ENCODE results near the gene PDE1A.

Gene PDE1A

DNA sequence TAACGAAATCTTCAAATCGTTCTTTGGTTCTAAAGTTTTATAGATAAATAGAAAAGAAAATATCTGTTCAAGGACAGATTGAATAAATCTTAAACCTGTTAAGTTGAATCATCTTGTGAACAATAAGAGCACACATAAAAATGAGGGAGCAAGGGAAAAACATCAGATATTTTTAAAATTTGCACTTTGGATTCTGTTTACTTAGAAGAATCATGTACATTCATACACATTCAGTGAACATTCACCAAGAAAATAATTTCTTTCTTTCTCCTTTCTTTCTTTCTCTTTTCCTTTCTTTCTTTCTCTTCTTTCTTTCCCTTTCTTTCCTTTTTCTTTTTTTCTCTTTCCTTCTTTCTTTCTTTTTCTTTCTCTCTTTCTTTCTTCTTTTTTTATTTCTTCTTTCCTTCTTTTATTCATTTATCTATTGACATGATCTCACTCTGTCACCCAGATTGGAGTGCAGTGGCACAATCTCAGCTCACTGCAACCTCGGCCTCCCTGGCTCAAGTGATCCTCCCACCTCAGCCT is 164.9 kb downstream of the PDE1A start:
- DNase-seq, result no peak

DNA sequence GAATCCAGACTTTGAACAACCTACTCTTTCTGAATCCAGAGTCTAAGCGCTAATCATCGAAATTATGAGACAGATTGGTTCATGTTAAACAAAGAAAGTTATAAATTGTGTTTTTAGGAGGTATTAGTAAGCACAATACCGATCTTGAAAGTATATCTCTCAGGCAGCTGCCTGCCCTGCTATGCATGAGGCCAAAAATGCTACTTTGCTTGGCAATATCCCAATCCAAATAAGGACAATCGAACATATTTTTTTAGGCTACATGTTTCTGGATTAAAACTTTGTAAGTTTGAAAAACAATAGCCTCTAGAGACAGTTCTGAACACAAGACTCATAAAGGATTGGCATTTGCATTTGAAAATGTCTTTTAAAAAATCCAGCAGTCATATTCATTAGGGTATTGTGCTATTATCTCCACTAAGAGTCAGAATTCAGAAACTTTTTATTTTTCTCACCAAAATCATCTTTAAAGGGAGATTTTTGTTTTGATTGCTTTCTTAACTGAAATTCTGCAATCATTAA is 167.1 kb downstream of the PDE1A start:
- no peak for DNase-seq

DNA sequence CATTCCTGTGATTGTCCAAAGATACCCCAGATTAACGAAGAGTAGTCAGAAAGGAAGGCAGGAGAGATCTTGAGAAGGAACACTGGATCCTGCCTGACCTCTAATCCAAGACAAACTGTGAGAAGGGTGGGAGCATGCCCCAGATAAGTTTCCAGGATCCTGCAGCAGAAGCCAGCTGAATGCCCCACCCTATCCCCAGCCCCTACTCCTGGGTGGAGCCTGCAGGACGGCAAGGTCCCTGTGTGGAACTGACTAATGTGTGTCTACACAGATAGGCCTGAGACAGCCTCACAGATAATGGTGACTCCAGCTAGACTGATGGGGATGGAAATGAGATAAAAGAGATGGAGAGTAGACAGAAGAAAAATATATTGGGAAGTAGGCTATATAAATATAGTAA is 174.3 kb downstream of the PDE1A start:
- DNase-seq, result no peak

DNA sequence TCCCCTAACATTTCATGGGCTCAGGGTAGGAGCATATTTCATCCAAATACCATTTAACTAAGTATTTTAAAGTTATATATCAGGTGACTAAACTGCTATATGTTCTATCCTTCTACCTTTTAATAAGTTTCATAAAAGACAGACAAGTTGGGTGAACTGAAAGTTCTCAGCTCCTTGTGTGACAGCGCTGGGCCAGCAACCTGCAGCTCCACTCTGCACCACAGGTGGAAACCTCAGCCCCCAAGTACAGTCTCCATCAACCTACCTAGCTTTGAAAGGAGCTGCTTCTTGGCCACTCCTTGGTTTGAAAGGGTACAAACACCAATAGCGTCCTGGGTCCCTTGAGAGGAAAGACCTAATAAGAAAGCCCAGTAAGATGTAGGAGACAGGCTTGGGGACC is 177.9 kb downstream of the PDE1A start:
- no peak for DNase-seq

DNA sequence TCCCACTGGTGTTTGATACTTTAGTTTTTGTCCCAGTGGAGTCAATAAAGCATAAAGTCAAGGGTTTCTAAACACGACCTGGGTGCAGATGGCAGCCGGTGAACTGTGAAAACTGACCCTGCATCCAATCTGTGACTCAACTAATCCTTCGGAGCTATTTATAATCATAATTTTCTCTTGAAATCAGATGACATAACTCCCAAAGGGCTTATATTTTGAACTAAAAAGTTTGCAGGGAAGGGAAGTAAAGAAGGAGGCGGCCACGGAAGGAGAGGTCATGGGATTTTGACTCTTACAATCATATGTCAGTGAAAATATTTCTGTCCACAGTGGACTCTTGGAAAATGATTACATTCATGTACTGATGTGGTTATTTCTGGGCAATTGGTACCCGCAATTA is 178.5 kb downstream of the PDE1A start:
- no peak for DNase-seq

DNA sequence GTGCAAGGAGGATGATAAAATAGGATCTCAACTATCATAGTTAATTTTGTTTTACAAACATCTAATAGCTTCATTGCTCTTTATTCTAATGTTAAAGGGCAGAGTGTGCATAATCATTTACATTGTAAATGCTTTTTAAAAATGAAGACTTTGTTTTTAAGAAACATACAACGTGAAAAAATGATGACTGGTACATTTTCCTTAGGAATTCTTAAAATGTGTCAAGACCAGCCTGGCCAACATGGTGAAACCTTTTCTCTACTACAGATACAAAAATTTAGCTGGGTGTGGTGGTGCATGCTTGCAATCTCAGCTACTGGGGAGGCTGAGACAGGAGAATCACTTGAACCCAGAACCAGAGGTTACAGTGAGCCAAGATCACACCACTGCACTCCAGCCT is 179.0 kb downstream of the PDE1A start:
- DNase-seq, result no peak

DNA sequence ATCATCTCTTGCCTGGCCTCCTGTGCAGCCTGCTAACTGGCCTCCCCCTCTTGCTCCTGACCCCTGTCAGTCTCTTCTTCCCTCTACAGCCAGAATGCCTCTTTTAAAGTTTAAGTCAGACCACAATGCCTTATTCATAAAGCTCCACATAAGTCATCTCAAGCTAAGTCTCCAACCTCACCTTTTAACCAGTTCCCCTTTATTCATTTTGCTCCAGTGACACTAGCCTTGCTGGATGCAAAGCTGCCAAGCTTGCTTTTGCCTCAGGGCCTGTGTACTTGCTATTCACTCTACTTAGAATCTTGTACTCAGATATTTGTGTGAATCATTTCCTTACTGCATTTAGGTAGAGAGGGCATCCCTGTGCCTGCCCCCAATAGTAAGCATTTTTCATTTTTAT is 180.9 kb downstream of the PDE1A start:
- no peak for DNase-seq

DNA sequence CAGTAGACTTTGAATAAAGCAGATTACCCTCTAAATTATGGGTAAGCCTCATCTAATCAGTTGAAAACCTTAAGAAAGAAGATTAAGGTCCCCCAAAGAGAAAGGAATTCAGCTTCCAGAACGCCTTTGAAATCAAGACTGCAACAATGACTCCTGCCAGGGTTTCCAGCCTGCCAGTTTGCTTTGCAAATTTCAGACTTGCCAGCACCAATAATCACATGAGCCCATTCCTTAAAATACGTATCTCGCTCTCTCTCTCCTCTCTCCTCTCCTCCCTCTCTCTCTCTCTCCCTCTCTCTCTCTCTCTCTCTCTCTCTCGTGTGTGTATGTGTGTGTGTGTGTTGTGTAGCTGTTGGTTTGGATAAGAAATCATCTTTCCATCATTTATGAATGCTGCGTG is 184.2 kb downstream of the PDE1A start:
- DNase-seq, result no peak

DNA sequence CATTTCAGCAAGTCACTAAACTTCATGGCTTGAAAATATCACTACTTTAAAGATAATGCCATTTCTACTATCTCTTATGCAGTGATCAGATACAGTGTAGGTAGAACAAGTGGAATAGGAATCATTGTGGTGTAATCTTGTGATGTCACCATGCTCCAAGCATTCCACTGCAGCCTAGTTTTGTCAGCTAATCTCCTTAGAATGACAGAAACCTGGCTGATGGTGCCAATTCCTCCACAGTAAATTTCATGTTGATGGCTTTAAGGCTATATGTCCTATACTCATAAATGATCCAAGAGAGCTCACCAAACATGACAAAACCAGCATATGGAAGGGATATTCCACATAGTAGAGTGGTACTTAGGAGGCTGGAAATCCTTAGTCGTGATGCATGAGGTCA is 184.9 kb downstream of the PDE1A start:
- DNase-seq, result no peak

DNA sequence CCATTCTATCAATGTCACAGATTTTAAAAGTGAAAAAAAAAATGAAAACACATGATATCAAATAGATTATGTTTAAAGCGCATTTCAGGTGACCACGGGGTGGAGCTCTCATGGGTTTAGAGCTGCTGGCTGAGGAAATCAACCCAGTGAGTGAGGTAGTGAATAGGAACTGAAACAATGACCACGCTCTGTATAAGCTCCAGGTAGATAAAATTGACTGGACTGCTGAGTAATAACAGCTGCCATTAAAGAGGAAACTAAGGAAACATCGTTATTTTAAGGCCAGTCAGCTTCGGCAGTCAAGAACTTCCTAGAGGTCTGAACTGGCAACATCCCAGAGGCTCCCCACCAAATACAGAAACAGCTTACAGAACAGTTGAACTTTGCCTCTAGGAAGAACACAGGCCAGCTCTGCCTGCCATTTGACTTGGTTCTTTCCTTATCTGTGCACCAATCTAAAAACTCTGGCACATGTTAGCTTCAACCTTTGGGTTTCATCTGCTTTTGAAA is 185.9 kb downstream of the PDE1A start:
- peak in 1 of 2 experiments; percentile 55 for DNase-seq

DNA sequence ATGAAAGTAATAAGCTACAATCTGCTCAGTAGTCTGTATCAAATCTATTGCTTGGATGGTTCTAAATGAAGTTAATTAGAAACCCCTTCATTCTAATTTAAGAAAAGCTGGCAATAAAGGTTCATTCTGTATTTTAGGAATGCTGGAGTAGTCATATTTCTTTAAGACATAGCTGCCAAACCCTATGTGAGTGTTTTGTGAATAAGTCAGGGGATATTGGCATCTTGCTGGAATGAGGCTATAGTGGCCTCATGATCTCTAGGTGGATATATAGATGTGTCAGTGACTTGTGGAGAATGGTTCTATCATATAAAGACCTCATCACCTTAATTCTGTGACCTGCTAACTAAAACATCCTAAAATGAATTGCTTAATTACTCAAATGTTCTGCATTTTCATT is 196.3 kb downstream of the PDE1A start:
- no peak for DNase-seq

DNA sequence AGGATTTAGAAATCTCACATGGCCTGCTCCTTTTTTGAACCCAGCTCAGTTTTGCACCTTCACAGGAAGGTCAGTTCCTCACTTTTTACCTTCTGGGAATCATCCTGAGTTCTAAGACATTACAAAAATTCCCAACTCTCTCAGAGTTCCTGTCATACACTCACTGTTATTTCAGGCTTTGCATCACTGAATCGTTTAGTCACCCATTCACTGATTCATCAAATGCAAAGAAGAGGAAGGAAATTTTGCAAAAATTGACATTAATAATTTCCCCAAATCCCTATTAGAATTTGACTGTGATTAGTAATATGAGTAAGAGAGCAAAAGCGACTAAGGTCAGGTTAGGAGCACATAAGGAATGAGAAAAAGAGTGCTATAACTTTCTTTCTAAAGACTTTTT is 197.5 kb downstream of the PDE1A start:
- no peak for DNase-seq

DNA sequence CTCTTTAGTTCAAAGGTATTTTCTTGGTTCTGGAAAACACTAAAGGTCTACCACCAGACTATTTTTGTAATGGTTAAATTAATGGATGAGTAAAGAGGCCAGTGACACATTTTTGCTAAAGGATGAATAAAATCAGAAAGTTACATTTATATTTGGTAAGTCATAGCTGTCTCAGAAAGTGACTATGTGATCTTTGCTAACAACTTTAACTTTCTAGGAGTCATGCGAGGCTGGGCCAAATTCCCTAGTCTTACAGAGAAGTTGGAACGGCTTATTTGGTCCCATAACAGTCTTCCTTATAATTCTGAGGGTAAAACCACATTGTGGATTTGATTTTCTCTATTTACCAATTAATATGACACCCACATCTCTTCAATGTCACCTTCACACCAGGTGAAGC is 198.1 kb downstream of the PDE1A start:
- DNase-seq, result no peak

DNA sequence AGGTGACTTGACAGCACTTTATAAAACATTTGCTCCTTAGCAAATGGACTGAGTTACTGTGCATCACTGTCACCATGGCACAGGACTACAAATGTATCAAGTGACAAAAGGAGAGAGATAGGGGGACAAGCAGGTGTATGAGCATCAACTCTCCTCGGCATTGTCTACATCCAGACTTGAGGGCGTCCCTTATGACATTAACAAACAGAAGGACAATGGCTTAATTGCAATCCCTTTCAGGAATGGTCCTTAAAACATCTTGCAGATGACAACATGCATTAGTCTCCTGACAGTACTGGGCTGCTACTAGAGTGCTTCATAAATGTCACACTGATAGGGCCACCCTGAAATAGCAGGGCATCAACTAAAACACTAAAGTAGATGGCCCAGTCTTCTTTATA is 198.8 kb downstream of the PDE1A start:
- DNase-seq, result no peak

DNA sequence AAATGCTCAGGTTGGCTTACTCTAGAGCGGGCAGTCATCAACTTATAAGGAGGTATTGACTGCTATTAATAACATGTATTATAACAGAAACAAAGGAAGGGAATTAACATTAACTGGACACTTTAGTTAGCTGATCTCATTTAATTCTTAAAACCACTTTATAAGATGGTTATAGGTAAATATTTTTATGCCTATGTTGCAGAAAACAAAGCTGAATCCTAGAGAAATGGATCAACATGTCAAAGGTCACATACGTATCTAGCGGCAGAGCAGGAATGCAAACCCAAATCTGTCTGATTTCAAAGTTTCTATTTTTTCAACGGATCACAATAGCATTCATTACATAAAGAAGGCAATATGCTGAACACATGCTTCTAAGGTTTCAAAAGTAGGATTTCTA is 200.0 kb downstream of the PDE1A start:
- no peak for DNase-seq

DNA sequence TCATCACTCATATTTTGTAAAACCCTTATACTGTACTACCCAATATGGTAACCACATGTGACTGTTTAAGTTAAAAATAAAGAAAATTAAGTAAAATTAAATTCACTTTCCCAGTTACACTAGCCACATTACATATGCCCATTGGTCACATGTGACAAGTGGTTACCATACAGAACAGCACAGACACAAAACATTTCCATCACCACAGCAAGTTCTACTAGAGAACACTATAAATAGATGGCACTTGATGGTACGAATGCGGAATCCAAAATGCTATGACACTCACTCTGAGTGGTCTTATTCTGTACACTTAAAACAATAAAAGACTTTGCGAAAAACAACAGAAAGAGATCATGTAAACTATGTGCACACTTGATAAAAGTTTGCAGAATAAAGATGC is 202.2 kb downstream of the PDE1A start:
- DNase-seq, result no peak

DNA sequence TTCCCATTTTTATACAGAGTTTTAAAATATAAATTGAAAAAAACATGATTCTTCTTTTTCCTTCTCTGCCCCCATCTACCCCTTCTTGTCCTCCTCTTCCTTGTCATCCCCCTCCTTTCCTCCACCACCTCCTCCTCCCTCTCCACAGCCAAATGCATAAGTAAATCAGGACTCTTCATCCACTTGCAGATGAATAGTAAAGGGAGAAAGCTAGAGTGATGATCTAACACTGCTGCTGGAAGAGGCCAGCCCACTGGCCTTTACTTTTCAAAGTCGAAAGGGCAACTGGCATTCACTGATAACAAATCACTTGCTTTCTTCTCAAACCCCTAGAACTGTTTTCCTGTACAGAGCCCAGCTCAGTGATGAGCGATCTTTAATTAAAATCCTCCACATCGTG is 205.8 kb downstream of the PDE1A start:
- DNase-seq, result no peak

DNA sequence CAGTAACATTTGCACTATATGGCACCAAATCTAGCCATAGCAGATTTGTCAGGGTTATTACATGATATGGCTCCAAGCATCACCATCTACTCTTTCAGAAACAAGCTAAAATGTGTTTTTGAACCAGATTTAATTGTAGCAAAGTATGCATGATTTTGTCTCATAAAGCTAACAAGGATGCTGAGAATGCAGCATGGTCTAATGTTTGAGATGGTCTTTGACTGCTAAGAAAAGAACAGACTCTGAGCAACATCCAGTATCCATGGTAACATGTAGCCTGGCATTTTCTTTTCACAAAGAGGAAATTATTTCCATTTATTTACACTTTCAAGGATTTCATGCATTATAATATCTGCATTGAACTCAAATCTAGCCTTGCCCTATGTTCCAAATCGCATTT is 206.5 kb downstream of the PDE1A start:
- no peak for DNase-seq

DNA sequence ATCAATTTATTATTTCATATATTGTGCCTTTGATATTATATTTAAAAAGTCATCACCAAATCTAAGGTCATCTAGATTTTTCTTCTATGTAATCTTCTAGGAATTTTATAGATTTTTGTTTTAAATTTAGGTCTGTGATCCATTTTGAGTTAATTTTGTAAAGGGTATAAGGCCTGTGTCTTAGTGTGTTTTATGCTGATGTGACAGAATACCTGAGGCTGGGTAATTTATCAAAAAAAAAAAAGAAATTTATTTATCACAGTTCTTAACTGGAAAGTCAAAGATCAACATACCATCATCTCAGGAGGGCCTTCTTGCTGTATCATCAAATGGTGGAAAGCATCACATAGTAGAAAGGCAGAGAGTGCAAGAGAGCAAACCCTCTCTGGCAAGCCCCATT is 216.2 kb downstream of the PDE1A start:
- DNase-seq, result no peak

DNA sequence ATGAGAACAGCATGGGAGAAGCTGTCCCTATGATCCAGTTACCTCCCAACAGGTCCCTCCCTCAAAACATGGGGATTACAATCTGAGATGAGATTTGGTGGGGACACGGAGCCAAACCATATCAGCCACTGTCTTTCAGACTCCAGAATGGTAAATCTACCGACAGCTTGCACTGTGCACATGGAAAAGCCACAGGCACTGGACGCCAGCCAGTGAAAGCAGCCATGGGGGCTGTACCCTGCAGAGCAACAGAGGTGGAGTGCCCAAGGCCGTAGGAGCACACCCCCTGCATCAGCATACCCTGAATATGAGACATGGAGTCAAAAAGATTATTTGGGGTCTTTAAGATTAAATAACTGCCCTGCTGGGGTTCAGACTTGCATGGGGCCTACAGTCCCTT is 218.4 kb downstream of the PDE1A start:
- DNase-seq, result no peak

DNA sequence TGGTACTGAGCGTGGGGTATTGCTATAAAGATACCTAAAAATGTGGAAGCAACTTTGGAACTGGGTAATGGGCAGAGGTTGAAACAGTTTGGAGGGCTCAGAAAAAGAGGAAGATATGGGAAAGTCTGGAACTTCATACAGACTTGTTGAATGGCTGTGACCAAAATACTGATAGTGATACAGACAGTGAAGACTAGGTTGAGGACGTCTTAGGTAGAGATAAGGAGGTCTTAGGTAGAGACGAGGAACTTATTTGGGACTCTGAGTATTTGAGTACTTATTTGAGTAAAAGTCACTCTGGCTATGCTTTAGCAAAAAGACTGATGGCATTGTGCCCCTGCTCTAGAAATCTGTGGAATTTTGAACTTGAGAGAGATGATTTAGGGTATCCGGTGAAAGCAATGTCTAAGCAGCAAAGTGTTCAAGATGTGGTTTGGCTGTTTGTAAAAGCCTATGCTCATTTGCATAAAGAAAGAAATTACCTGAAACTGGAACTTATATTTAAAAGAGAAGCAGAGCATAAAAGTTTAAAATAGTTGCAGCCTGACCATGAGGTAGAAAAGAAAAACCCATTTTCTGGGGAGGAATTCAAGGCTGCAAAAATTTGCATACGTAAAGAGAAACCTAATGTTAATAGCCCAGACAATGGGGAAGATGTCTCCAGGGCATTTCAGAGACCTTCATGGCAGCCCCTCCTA is 219.6 kb downstream of the PDE1A start:
- no peak for DNase-seq

DNA sequence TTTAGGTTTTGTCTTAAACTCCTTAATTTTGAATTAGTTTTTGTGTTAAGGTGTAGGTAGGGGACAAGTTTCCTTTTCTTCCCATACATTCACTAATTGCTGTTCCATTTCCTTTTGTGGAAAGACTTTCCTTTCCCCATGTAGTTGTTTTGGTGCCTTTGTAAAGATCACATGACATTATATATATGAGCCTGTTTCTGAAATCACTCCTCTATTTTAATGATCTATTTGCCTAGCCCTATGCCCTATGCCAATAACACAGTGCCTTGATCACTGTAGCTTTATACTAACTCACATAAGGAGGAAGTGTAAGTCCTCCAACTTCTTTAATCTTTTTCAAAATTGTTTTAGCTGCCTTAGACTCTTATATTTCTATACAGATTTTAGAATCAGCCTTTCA is 229.3 kb downstream of the PDE1A start:
- DNase-seq, result no peak

DNA sequence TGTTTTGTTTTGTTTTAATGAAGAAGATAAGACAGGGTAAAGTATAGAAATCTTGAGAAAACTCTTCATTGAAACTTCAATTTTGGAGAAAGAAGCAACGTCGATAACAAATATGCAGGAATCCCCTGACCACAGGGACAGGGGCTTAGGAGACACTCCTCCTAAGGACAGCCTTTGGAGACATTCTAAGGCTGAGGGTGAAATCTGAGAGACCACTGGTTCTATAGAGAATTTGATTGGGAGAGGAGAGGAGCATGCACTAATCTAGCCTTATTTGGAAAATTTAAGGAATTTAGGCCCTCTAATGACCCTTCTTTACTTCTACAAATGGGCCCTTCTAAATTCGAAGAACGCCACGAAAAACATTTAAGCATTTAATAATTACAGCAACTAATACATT is 233.5 kb downstream of the PDE1A start:
- no peak for DNase-seq

DNA sequence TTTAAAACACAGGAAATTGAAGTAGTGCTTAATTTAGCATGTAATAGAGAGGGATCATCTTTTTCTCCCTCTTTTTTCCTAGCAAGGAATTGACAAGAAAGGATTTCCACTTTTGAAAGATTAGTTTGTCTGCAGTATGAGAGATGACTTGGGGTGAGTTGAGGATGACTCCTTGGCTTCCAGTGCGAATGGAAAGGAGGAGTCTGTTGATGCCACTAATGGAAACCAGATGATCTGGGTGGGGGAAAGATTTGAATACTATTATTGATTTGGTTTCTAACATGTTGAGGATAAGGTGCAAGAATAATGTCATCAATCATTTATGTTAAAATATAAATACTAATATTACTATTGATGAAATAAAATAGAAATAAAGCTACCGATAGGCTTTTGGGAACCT is 235.8 kb downstream of the PDE1A start:
- no peak for DNase-seq

DNA sequence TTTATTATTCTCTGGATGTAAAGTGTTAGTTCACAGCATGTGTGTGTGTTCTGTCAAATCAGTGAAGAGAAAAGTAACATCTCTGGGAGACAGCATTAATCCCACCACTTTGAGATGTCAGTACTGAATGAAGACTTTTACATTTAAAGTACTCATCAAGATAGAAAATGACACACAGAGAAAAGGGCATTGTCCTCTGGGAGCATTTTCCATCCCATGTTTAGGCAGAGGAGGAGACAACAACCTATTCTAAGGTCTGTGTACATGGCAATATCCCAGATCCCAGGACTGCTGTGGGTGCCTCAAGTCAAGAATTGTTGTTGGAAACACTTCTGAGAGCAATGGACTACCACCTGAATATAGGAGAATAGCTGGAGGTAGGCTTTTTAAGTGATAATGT is 239.7 kb downstream of the PDE1A start:
- DNase-seq, result no peak
